Measurements from ENCODE around the gene TRIM28.

- TF ChIP-seq EZH2 (IDR thresholded peaks at IDR 0.05; ENCODE audit: low read length, missing control alignments) (no peak), CTCF (conservative IDR thresholded peaks at IDR 0.05 in 1 of 2, IDR thresholded peaks at IDR 0.05 in 1 of 2; ENCODE audit: low read depth in 1 of 2, low read length in 2 of 2) (no peak)
These were observed 29.2 kb downstream of the TRIM28 start, which contains the start of gene MZF1 for GRCh38 chr19:58572818-58573657.
